HCT116 (cell line): ENCODE measurements around the gene OR56A1. TPM values are rescaled to one million over a fixed set of nuclear protein-coding genes. Genes with fewer than 3 reads are reported as not detected.

Experiments used
- ATAC-seq: fragments of 200-7000 bp; cut with Tn5 transposase; 2 replicates; pipeline ENCODE4 v1.9.1; 2020; ENCODE audit warnings: mild to moderate bottlenecking, moderate library complexity
- BruUV-seq: library from RNA; stranded (reverse); fragments of 400-500 nt; replicated peaks from 2 replicates; lab custom pipeline; 2021; lab: Mats Ljungman, UMichigan
- CTCF ChIA-PET: fragments of 300-600 bp; sonication (Branson Sonifier 250); formaldehyde crosslinking; loops from one replicate; lab custom pipeline; 2021; ENCODE audit warnings: antibody characterized with exemption; lab: Charles Lee
- POLR2A ChIA-PET: fragments of 300-600, 350-600 bp; sonication (Branson Sonifier 250); formaldehyde crosslinking; loops from one replicate; lab custom pipeline; 2021; ENCODE audit warnings: antibody characterized with exemption; lab: Charles Lee
- RAD21 ChIA-PET, 2 experiments: fragments of 300-600 bp; sonication (Branson Sonifier 250); formaldehyde crosslinking; loops; one replicate each; lab custom pipeline; 2023; ENCODE audit warnings: low total read pairs in 2 of 2; ENCODE audit not compliant: uncharacterized antibody in 2 of 2, unreplicated experiment in 2 of 2, low non-redundant PET in 1 of 2; lab: Charles Lee
- DNase-seq: peaks from one replicate; pipeline ENCODE4 v3.0.0-alpha.2; 2010; ENCODE audit warnings: low read depth, low spot score
- H2AFZ ChIP-seq: fragments of 200-600 bp; shearing (Covaris generic), sonication (generic); 2 replicates; pipeline ENCODE4 v1.6.1; 2017; ENCODE audit warnings: low read depth, mixed run types, mixed read lengths, antibody characterized with exemption, low read length; ENCODE audit not compliant: poor library complexity, severe bottlenecking
- H3K27ac ChIP-seq: 2 replicates; pipeline ENCODE4 v1.5.1; 2012; ENCODE audit warnings: low read depth, low read length
- H3K27me3 ChIP-seq: fragments of 200-600 bp; sonication (generic); 2 replicates; pipeline ENCODE4 v1.6.1; 2016; ENCODE audit warnings: mixed run types, low read length, mixed read lengths; ENCODE audit not compliant: insufficient read depth
- H3K36me3 ChIP-seq, 2 experiments: fragments of 200-500 bp in 1 of 2; fragments of 200-600 bp in 1 of 2; sonication (Bioruptor generic) in 1 of 2; sonication (generic) in 1 of 2; 2 replicates each; pipeline versions ENCODE4 v1.5.1 to v1.6.1; 2014 to 2016; ENCODE audit warnings: low read length in 2 of 2, inconsistent platforms in 1 of 2, mixed read lengths in 1 of 2, mixed run types in 1 of 2; ENCODE audit not compliant: insufficient read depth in 2 of 2, control insufficient read depth in 1 of 2
- H3K4me1 ChIP-seq, 2 experiments: fragments of 200-600 bp in 1 of 2; sonication (generic) in 1 of 2; 2 replicates each; pipeline versions ENCODE4 v1.5.1 to v1.6.1; 2012 to 2017; ENCODE audit warnings: low read length in 2 of 2, inconsistent platforms in 1 of 2, mild to moderate bottlenecking in 1 of 2, mixed read lengths in 1 of 2, mixed run types in 1 of 2, moderate library complexity in 1 of 2; ENCODE audit not compliant: insufficient read depth in 2 of 2, control insufficient read depth in 1 of 2
- H3K4me2 ChIP-seq: fragments of 200-600 bp; sonication (generic); 2 replicates; pipeline ENCODE4 v1.6.1; 2017; ENCODE audit warnings: mixed run types, low read length, mixed read lengths
- H3K4me3 ChIP-seq, 2 experiments: fragments of 200-600 bp in 1 of 2; sonication (generic) in 1 of 2; replicated peaks in 1 of 2; 2 replicates each; pipeline ENCODE4 v1.5.1; 2011 to 2016; ENCODE audit warnings: low read length in 2 of 2, control low read depth in 1 of 2, low read depth in 1 of 2, mild to moderate bottlenecking in 1 of 2, mixed read lengths in 1 of 2, mixed run types in 1 of 2
- H3K79me2 ChIP-seq: fragments of 200-600 bp; sonication (generic); 2 replicates; pipeline ENCODE4 v1.6.1; 2017; ENCODE audit warnings: mild to moderate bottlenecking, mixed run types, low read length, moderate library complexity, mixed read lengths; ENCODE audit not compliant: insufficient read depth
- H3K9ac ChIP-seq: fragments of 200-600 bp; sonication (generic); 2 replicates; pipeline ENCODE4 v1.6.1; 2016; ENCODE audit warnings: low read length, mixed read lengths
- H3K9me2 ChIP-seq: fragments of 200-600 bp; sonication (generic), shearing (Covaris generic); 2 replicates; pipeline ENCODE4 v1.6.1; 2017; ENCODE audit warnings: mixed run types, mild to moderate bottlenecking, moderate library complexity; ENCODE audit not compliant: insufficient read depth
- H3K9me3 ChIP-seq, 2 experiments: fragments of 200-500 bp in 1 of 2; fragments of 200-600 bp in 1 of 2; sonication (Bioruptor generic) in 1 of 2; sonication (generic) in 1 of 2; 2 replicates each; pipeline ENCODE4 v1.6.1; 2014 to 2017; ENCODE audit warnings: low read length in 2 of 2, mixed read lengths in 2 of 2, inconsistent platforms in 1 of 2, low read depth in 1 of 2, mild to moderate bottlenecking in 1 of 2, mixed run types in 1 of 2, moderate library complexity in 1 of 2; ENCODE audit not compliant: control insufficient read depth in 1 of 2, insufficient read depth in 1 of 2
- H4K20me1 ChIP-seq: fragments of 200-600 bp; sonication (generic), shearing (Covaris generic); 2 replicates; pipeline ENCODE4 v1.6.1; 2017; ENCODE audit warnings: mixed run types, mild to moderate bottlenecking, moderate library complexity; ENCODE audit not compliant: insufficient read depth
- CEBPB ChIP-seq: IDR thresholded peaks from 2 replicates; pipeline ENCODE4 v1.6.1; 2012; ENCODE audit warnings: low read depth
- EZH2phosphoT487 ChIP-seq: fragments of 200-600 bp; IDR thresholded peaks from 2 replicates; pipeline ENCODE4 v1.6.1; 2018; ENCODE audit warnings: antibody characterized with exemption, borderline replicate concordance
- FOSL1 ChIP-seq: IDR thresholded peaks from 2 replicates; pipeline ENCODE4 v1.6.1; 2012; ENCODE audit warnings: low read depth
- JUND ChIP-seq: IDR thresholded peaks from 2 replicates; pipeline ENCODE4 v1.6.1; 2012
- RAD21 ChIP-seq: IDR thresholded peaks from 2 replicates; pipeline ENCODE4 v1.6.1; 2012; ENCODE audit warnings: low read depth, mild to moderate bottlenecking
- SIN3A ChIP-seq: IDR thresholded peaks from 2 replicates; pipeline ENCODE4 v1.6.1; 2012; ENCODE audit warnings: low read depth
- SP1 ChIP-seq: IDR thresholded peaks from 2 replicates; pipeline ENCODE4 v1.6.1; 2012; ENCODE audit warnings: low read depth
- TCF7L2 ChIP-seq: IDR thresholded peaks from 2 replicates; pipeline ENCODE4 v1.7.0; 2011; ENCODE audit warnings: borderline replicate concordance, inconsistent platforms; ENCODE audit not compliant: insufficient read depth, insufficient read length; ENCODE audit errors: extremely low read depth
- intact Hi-C: fragments of 100-400 bp; cut with micrococcal nuclease; formaldehyde crosslinking; loops from 2 replicates; pipeline ENCODE4 v1.10.0; 2022
- total RNA-seq: library from RNA; stranded (reverse); gene quantifications from one replicate; pipeline ENCODE4 v1.2.1, GENCODE V29; 2021; ENCODE audit not compliant: unreplicated experiment
- TF ChIP-seq, protein P1 (sequence below), 3 experiments: fragments of 200-600 bp in 1 of 3; sonication (generic) in 1 of 3; IDR thresholded peaks in 2 of 3; conservative IDR thresholded peaks in 1 of 3; 2 replicates each; pipeline ENCODE4 v1.5.1; 2012 to 2017; ENCODE audit warnings: low read depth in 2 of 3, low read length in 2 of 3, antibody characterized with exemption in 1 of 3, borderline replicate concordance in 1 of 3, control low read depth in 1 of 3, mild to moderate bottlenecking in 1 of 3, mixed read lengths in 1 of 3, mixed run types in 1 of 3, moderate library complexity in 1 of 3; ENCODE audit not compliant: insufficient read depth in 1 of 3

OR56A1 gene
- total RNA-seq, 1 experiment from 2014 or later, result not detected

DNA sequence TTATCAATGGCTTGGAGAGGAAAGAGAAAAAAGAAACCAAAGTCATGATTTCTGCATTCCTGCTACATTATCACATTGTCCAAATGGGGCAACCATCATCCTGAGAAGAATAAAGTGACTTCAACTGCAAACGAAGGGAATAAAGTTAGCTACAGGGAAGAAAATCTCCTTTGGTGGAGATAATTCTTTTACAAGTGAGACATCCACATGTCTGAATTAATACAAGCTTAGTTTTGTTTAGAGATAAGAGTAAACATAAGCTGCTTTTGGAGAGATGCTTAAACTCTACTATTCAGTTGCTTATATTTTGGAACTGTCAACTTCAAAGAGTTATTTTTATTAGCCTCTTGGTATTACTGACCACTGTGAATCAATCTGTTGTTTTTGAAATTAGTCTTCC is 43.7 kb downstream of the OR56A1 start, which contains the start of gene OR52L1:
TSS of gene OR52L1 (minus strand) at position 101 of the 400 bp plus-strand sequence. CDS start at position 46, 55 bp downstream.
- POLR2A ChIA-PET, result no interaction called here
- no peak within 1 kb of the TSS for H3K9ac ChIP-seq
- ATAC-seq (no peak), DNase-seq (no peak)
- H2AFZ ChIP-seq, result no peak within 1 kb of the TSS
- no peaks in the 10 kb centered on the region for H3K9me2 ChIP-seq
- RAD21 ChIA-PET, result no interaction called here
- intact Hi-C loops, result no loop called here
- no peak for TF ChIP-seq SIN3A
- TF ChIP-seq CEBPB, result no peak
- TF ChIP-seq FOSL1, result no peak
- no peak for TF ChIP-seq RAD21
- TF ChIP-seq EZH2phosphoT487, result no peak
- no peak for TF ChIP-seq SP1
- TF ChIP-seq TCF7L2, result no peak
- no peaks in the 10 kb centered on the region for H3K79me2 ChIP-seq
- CTCF ChIA-PET, result no interaction called here
- no peak within 1 kb of the TSS for H3K27ac ChIP-seq
- no peak within 1 kb of the TSS for H3K4me3 ChIP-seq
- no TSS peak for BruUV-seq
- no peaks in the 10 kb centered on the region for H3K9me3 ChIP-seq
- peaks cover 47% of the 10 kb centered on the region for H3K27me3 ChIP-seq
- H3K36me3 ChIP-seq, result no peaks in the 10 kb centered on the region
- no peaks in the 10 kb centered on the region for H3K4me1 ChIP-seq
- no peak within 1 kb of the TSS for H3K4me2 ChIP-seq
- H4K20me1 ChIP-seq, result no peaks in the 10 kb centered on the region

DNA sequence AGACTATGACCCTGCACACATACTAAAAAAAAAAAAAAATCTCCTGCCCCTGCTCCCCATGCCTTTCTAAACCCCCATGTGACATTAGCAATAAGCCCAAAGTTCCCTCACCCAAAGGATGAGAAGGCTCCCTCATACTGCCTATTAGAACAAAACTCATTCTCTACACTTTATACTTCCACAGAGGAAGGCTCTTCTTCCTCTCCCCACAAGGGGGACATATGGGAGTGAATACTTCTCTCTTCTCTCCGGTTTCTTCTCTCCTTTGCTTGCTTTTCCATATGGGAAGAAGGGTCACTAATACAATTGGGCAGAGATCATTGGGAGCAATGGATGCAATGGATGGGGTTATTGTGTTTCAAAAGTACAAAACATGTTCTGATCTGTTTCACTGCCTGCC is 47.1 kb downstream of the OR56A1 start:
- Histone ChIP-seq H3K4me3 (no peak overlapping the region), H3K79me2 (no peaks in the 10 kb centered on the region), H3K9me2 (no peaks in the 10 kb centered on the region), H3K27me3 (peaks cover 49% of the 10 kb centered on the region), H3K36me3 (no peaks in the 10 kb centered on the region), H3K9me3 (no peaks in the 10 kb centered on the region), H4K20me1 (no peaks in the 10 kb centered on the region), H3K9ac (no peak overlapping the region), H3K4me1 (no peaks in the 10 kb centered on the region), H3K4me2 (no peak overlapping the region), H2AFZ (no peak overlapping the region), H3K27ac (no peak overlapping the region)
- BruUV-seq, result no TSS peak
- no peak for DNase-seq
- no peak for TF ChIP-seq JUND
- TF ChIP-seq, protein P1, sequence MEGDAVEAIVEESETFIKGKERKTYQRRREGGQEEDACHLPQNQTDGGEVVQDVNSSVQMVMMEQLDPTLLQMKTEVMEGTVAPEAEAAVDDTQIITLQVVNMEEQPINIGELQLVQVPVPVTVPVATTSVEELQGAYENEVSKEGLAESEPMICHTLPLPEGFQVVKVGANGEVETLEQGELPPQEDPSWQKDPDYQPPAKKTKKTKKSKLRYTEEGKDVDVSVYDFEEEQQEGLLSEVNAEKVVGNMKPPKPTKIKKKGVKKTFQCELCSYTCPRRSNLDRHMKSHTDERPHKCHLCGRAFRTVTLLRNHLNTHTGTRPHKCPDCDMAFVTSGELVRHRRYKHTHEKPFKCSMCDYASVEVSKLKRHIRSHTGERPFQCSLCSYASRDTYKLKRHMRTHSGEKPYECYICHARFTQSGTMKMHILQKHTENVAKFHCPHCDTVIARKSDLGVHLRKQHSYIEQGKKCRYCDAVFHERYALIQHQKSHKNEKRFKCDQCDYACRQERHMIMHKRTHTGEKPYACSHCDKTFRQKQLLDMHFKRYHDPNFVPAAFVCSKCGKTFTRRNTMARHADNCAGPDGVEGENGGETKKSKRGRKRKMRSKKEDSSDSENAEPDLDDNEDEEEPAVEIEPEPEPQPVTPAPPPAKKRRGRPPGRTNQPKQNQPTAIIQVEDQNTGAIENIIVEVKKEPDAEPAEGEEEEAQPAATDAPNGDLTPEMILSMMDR (IDR thresholded peaks at IDR 0.05 in 2 of 3, conservative IDR thresholded peaks at IDR 0.05 in 1 of 3; ENCODE audit: borderline replicate concordance in 1 of 3, insufficient read depth in 1 of 3, low read depth in 2 of 3, low read length in 2 of 3), result peak in 2 of 3 experiments; percentile 40 to 50; a peak in 3 of 6 replicates
- ChIA-PET RAD21 (no interaction called here), POLR2A (no interaction called here), CTCF (no interaction called here)
- ATAC-seq, result peak; percentile 63
- intact Hi-C loops, result no loop called here
